Lower leg skin (tissue), 3 donors: Measurements from ENCODE around the gene PDZD2.

Source experiments
- POLR2A ChIP-seq, 2 donors: fragments of 450-650 bp; IDR thresholded peaks; one replicate each; pipeline ENCODE4 v1.6.1; 2016 to 2017; ENCODE audit warnings: antibody characterized with exemption in 2 of 2, mild to moderate bottlenecking in 1 of 2, moderate library complexity in 1 of 2
- TF ChIP-seq, protein P1 (sequence below), 3 donors: fragments of 450-650 bp; IDR thresholded peaks; one replicate each; pipeline ENCODE4 v1.5.1; 2016; ENCODE audit warnings: antibody characterized with exemption in 3 of 3, mild to moderate bottlenecking in 3 of 3, moderate library complexity in 2 of 3

DNA sequence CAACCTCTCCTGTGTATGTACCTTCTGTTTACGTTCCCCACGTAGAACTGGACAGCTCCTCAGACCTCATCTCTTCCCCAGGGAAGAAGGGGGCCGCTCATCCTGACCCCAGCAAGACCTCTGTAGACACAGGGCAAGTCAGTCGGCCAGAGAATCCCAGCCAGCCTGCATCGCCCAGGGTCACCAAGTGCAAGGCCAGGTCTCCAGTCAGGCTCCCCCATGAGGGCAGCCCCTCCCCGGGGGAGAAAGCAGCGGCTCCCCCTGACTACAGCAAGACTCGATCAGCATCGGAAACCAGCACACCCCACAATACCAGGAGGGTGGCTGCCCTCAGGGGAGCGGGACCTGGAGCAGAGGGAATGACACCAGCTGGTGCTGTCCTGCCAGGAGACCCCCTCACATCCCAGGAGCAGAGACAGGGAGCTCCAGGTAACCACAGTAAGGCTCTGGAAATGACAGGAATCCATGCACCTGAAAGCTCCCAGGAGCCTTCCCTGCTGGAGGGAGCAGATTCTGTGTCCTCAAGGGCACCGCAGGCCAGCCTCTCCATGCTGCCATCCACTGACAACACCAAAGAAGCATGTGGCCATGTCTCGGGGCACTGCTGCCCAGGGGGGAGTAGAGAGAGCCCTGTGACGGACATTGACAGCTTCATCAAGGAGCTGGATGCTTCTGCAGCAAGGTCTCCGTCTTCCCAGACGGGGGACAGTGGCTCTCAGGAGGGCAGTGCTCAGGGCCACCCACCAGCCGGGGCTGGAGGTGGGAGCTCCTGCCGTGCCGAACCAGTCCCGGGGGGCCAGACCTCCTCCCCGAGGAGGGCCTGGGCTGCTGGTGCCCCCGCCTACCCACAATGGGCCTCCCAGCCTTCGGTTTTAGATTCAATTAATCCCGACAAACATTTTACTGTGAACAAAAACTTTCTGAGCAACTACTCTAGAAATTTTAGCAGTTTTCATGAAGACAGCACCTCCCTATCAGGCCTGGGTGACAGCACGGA is 448.5 kb downstream of the PDZD2 start:
- TF ChIP-seq, protein P1, sequence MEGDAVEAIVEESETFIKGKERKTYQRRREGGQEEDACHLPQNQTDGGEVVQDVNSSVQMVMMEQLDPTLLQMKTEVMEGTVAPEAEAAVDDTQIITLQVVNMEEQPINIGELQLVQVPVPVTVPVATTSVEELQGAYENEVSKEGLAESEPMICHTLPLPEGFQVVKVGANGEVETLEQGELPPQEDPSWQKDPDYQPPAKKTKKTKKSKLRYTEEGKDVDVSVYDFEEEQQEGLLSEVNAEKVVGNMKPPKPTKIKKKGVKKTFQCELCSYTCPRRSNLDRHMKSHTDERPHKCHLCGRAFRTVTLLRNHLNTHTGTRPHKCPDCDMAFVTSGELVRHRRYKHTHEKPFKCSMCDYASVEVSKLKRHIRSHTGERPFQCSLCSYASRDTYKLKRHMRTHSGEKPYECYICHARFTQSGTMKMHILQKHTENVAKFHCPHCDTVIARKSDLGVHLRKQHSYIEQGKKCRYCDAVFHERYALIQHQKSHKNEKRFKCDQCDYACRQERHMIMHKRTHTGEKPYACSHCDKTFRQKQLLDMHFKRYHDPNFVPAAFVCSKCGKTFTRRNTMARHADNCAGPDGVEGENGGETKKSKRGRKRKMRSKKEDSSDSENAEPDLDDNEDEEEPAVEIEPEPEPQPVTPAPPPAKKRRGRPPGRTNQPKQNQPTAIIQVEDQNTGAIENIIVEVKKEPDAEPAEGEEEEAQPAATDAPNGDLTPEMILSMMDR (IDR thresholded peaks at IDR 0.05), result no peak
- no peak for TF ChIP-seq POLR2A (IDR thresholded peaks at IDR 0.05)
